GM21717 (cell line): ENCODE data around the gene VSNL1.
A peak's percentile ranks its signal among the peaks of the same experiment; 100 is the strongest.

Source experiments
- ATAC-seq: cut with Tn5 transposase; IDR thresholded peaks from one replicate; pipeline ENCODE4 v1.9.1; 2021; ENCODE audit warnings: mild to moderate bottlenecking, moderate library complexity; ENCODE audit not compliant: unreplicated experiment

The VSNL1 gene

DNA sequence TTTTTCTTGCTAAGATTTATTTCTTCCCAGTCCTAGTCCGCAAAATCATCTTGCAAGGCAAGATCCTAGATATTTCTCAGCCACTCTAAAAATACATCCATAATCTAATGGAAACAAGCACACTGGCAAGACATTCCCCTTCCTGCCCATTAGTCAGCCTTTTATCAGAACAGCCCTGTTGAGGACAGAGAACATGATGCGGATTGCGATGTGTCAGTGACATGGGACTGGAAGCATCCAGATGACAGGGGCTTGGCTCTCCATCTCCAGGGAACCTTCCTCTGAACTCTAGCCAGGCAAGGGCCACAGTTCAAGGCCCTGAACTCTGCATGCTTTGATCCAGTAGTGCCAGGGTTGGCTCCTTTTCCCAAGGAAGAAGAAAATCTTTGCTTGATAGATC lies 70.0 kb downstream of the VSNL1 start:
- ATAC-seq: no peak

GRCh38 chr2:17611036-17611435 lies 70.5 kb downstream of the VSNL1 start:
- ATAC-seq: no peak

GRCh38 chr2:17614174-17614930 lies 73.9 kb downstream of the VSNL1 start:
- ATAC-seq: no peak

DNA sequence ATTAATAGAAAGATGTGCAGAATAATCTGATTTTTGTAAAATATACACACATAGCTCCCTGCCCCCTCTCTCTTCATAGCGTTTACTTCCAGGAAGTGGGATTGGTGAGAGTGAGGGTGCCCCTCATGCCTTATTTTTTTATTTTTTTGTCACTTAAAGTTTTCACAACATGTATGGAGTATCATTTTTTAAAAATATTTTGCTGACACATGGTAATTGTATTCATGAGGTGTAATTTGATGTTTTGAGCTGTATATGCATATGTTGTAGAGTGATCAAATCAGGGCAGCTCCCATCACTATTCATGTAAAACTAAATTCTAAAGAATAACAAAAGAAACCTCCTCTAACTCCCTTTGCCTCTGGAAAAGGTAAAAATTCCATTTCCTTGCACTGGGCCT lies 74.7 kb downstream of the VSNL1 start:
- no peak for ATAC-seq

- no peak for ATAC-seq
These were observed 75.3 kb downstream of the VSNL1 start for GRCh38 chr2:17615728-17616351.

GRCh38 chr2:17616405-17616804 lies 75.9 kb downstream of the VSNL1 start:
- ATAC-seq: no peak

DNA sequence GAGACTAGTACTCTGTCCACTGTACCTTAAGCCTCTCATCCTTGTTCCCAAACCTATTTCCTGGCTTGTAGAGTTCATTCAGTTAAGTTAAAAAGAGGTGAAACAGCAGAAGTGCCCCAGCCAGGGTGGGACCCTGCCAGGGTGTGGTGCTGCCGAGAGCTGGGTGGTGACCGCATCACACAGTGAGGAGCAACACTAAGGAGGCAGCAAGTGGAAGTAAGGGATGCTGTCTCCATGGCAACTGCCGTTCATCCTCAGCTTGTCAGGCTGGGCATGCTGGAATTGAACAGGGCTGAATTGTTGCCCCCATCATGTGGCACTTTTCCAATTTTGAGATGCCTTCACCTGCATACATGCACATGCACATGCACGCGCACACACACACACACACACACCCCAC lies 77.0 kb downstream of the VSNL1 start:
- ATAC-seq: no peak

- no peak for ATAC-seq
These were observed 77.5 kb downstream of the VSNL1 start for GRCh38 chr2:17617955-17618354.

DNA sequence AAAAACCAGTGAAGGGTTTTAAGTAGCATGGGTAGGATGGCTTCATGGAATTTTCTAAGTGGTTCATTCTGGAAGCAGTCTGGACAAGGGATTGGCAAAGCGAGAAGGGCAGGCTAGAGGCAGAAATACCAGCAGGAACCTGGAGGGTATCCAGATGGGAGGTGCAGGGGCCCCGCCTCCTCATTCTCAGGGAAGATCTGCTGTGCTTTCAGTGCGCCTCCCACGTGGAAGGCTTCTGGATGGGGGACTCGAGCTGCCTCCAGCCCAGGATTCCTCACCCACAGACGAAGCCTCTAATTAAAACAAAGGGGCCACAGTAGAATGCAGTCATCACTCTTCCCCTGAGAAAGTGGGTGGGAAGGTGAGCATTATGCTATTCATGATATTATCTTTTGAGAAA lies 79.8 kb downstream of the VSNL1 start:
- no peak for ATAC-seq

DNA sequence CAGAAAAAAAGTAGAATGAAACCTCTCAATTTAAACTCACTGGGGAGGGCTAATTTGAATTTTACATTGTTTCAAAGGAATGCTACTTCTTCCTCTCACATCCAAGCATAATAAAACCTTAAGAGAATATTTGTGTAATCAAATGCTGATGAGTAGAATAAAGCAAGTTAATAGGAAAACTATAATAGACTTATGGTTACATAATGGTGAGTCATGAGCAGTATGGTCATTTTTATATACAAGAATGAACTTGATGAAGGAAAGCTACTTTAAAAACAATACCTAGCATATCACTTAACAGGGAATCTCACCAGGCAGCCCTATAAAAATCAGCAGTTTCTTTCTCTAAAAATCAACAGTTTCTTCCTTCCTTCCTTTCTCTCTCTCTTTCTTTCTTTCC lies 80.3 kb downstream of the VSNL1 start:
- no peak for ATAC-seq

- ATAC-seq: no peak
These were observed 81.3 kb downstream of the VSNL1 start for GRCh38 chr2:17621781-17622180.

DNA sequence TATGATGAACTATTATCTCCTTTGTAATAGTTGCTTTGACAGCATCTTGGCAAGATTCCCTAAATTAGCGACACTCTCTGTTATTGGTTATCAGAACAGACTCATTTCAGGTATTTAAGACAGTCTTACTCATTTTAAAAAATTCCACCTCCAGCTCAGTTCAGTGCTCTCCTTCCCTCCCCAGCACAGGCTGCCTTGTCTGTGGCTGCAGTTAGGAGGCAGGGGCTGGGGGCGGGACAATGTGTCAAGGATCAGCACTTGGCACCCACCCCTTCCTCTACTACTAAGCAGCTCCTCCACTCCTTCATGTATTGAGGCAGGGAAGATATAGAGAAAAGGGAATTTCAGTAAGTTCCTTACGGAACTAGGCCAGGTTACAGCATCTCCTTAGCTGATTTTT lies 85.0 kb downstream of the VSNL1 start:
- ATAC-seq: no peak

GRCh38 chr2:17626986-17627385 lies 86.5 kb downstream of the VSNL1 start:
- ATAC-seq: no peak

DNA sequence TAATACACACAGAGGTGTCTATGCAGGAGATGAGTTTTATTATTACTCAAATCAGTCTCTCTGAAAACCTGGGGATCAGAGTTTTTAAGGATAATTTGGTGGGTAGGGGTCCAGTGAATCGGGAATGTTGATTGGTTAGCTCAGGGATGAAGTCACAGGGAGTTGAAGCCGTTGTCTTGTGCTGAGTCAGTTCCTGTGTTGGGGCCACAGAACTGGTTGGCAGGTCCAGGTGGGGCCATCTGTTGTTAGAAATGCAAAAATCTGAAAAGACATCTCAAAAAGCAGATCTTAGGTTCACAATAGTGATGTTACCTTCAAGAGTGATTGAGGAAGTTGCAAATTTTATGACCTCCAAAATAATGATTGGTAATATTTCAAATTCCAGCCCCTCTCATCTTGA lies 86.9 kb downstream of the VSNL1 start:
- no peak for ATAC-seq

DNA sequence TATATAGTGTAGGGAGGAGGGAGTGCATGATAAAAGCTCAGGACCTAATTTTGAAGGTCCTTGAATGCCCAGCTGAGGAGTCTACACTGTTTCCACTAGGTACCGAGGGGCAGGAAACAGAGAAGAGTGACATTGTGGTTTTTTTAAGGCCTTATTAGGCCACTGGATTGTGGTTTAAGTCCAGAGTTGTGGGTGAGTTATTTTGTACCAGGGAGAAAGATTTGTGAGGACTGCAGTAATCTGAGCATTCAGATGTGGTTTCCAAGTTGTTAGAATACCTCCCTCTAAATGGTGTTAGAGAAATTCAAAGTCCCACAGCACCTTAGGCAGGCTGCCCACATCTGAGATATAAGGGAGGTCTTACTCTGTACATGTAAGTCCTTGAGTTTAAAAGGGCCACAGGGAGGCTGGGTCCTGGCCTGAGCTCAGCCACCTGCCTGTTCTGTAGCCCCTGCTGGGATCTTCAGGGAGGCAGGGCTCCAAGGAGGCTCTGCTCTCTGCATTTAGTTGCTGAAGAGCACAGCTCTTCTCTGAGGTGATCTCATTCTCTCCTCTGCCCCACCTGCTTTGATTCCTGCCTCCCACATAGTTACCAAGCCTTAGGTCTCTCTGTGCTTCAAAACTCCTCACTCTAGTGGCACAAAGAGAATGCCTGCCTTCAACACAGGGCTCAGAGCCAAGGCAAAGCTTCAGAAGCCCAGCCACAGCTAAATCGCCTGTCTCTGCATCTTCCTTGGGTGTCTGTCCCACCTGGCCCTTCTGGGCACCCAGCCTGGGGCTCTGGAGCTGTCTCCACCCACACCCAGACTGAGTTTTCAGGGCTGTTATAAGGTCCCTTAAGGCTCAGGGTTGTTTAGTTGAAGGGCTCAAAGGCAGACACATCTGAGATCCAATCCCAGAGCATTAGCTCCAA lies 88.1 kb downstream of the VSNL1 start:
- ATAC-seq: peak; percentile 53

- ATAC-seq: no peak
These were observed 89.6 kb downstream of the VSNL1 start for GRCh38 chr2:17630089-17630488.

DNA sequence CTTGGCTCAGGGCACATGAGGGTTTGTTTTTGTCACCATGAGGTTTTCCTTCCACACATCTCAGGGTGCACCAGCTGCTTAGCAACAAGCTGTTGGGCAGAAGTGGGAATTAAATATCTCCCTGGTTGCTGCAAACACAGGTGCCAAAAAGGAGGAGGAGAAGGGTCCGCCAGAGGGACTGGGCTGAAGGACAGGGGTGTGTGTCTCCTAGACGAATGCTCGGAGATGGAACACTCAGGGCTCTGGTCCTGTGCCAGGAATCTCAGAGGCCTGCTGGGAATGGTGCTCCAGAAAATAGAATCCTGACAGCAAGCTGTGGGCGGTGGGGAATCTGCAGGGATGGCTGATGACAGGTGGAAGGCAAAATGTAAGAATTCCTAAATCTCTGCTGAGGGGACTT lies 94.5 kb downstream of the VSNL1 start:
- ATAC-seq: no peak

- ATAC-seq: no peak
These were observed 95.8 kb downstream of the VSNL1 start for GRCh38 chr2:17636257-17636656.

DNA sequence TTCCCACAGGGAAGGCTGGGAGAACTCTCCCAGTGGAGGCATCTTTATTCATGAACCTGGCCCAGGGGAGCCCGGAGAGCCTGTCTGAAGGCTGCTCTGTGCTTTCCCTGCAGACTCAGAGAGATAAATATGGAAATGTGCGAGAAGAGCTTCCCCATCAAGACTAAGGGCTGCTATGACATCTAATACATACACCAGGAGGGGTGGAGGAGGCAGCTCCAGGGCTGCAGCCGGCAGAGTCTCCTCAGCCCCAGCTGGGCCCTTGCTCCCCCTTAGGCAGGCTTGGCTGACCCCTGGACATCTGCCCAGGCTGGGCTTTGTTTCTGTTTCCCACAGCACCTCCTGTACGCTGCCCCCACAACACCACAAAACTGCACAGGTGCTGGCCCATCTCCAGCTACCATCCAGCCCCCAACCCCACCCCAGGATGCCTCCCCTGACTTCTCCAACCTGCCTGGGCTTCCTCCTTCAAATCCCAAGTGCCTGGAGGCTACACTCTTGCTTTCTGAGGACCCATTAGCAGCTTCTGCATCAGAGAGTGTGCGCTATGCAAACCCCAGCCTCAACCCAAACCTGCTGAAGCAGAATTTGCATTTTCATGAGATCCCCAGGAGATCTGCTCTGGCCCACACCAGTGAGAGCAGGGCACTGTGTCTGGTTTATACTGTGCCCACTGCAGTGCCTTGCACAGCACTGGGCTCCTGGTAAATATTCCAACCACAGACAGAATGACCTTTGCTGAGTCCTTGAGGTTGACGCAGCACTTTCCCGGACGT lies 96.8 kb downstream of the VSNL1 start:
- ATAC-seq: no peak

DNA sequence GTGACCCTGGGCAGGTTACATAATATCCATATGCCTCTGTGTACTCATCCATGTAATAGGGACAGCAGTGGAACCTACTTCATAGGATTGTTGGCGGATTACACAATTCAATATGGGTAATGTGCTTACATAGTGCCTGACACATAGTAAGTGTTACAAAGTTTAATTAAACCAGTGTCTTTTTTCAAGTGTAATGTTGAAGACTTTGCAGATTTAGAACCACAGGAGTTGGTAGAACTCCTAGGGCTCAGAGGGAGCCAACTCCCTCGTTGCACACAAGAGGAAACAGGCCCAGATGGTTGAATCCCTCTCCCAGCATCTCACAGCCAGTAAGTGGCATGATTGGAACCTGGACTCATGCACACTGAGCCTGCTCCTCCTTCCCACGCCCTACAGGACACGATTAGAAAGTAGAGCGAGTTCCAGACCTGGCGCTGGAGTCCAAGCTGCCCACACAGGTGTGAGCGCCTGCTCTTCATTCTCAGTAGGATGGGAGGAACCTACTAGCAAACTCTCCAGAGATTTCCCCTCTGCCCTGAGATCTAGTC lies 97.8 kb downstream of the VSNL1 start:
- ATAC-seq: no peak

GRCh38 chr2:17640406-17640805 lies 99.9 kb downstream of the VSNL1 start:
- ATAC-seq: no peak
